HG02623 (cell line): Measurements from ENCODE around the gene PTDSS2.
"Not testable (repeated sequence)": the region's sequence is repeated elsewhere in the genome, so short reads cannot be mapped to it uniquely, and the experiment has no call there.

Experiments
- ATAC-seq: cut with Tn5 transposase; IDR thresholded peaks from one replicate; pipeline ENCODE4 v1.9.1; 2021; ENCODE audit warnings: moderate library complexity; ENCODE audit not compliant: unreplicated experiment

The PTDSS2 gene

GRCh38 chr11:431921-432320 is 18.2 kb upstream of the PTDSS2 start:
- ATAC-seq: no peak

GRCh38 chr11:432501-433100 is 17.5 kb upstream of the PTDSS2 start:
- ATAC-seq: no peak

DNA sequence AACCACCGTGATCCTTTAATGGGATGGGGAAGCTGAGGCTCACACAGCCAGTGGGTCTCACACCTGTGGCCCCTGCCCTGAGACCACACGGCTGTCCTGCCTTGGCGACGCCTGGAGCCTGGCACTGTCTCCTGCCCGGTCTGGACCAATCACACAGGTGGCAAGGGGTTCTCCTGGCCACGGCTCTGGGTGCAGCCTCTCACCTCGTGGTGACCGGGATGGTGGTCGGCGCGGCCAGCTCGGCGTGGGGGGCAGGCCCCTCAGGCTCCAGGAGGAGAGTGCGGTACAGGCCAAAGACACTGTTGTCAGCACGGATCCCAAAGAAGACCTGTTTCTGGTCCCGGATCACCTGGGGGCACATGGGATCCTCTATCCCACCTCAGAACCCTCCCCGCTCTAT is 17.0 kb upstream of the PTDSS2 start:
- ATAC-seq: no peak

GRCh38 chr11:433641-434040 is 16.4 kb upstream of the PTDSS2 start:
- no peak for ATAC-seq

GRCh38 chr11:434496-434895 is 15.6 kb upstream of the PTDSS2 start:
- no peak for ATAC-seq

DNA sequence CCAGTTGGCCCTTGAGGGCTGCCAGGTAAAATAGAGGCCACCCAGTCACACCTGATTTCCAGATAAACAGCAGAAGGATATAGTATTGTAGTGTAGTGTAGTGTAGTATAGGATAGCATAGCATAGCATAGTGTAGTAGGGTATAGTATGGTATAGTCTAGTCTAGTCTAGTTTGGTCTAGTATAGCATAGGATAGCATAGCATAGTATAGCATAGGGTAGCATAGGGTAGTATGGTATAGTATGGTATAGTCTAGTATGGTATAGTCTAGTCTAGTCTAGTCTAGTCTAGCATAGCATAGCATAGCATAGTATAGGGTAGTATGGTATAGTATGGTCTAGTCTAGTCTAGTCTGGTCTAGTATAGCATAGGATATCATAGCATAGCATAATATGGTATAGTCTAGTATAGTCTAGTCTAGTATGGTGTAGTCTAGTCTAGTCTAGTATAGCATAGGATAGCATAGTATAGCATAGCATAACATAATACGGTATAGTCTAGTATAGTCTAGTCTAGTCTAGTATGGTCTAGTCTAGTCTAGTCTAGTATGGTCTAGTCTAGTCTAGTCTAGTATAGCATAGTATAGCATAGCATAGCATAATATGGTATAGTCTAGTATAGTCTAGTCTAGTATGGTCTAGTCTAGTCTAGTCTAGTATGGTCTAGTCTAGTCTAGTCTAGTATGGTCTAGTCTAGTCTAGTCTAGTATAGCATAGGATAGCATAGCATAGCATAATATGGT is 14.9 kb upstream of the PTDSS2 start:
- ATAC-seq: not testable (repeated sequence)

GRCh38 chr11:437228-437870 is 12.7 kb upstream of the PTDSS2 start:
- no peak for ATAC-seq

GRCh38 chr11:438101-438844 is 11.8 kb upstream of the PTDSS2 start:
- no peak for ATAC-seq

GRCh38 chr11:439315-440064 is 10.6 kb upstream of the PTDSS2 start:
- ATAC-seq: no peak

DNA sequence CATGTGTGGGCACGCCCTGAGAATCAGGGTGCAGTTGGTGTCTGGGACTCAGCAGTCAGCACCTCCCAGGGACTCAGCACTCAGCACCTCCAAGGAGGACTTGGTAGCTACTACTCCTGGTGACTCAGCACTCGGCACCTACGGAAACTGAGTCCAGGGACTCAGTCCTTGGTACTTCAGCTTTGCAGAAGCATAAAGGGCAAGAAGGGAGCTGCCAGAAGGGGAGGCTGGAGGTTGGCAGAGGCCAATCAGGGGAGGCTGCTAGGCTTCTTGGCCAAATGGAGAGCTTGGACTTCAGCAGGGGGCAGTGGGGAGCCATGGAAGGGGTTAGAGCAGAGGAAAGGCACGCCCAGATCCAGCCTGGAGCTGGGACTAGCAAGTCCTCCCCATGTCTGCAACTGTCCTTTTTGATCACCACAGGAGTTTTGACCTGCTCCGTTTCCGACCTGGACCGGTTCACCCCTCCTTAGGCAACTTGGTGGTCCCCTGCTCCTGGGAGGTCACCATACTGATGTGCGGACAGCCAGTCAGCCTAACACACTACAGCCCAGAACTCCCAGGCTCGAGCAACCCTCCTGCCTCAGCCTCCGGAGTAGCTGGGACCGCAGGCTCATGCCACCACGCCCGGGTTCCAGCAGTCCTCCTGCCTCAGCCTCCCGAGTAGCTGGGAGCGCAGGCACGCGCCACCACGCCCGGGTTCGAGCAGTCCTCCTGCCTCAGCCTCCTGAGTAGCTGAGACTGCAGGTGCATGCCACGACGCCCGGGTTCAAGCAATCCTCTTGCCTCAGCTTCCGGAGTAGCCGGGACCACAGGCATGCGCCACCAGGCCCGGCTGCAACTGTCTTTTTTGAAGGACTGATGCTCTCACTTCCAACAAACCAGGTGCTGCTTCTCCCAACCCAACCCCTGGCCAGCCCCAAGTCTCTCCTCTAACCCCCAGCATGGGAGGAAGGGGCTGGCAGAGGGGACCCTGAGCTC is 9.7 kb upstream of the PTDSS2 start:
- no peak for ATAC-seq

- no peak for ATAC-seq
Measured at GRCh38 chr11:441043-441417, 9.0 kb upstream of the PTDSS2 start.

GRCh38 chr11:441418-442274 is 8.4 kb upstream of the PTDSS2 start, which contains the start of gene ANO9:
Gene ANO9 (minus strand): TSS chr11:442011. CDS start chr11:441926, 85 bp downstream.
- peak; percentile 48 for ATAC-seq

GRCh38 chr11:442611-443081 is 7.4 kb upstream of the PTDSS2 start:
- no peak for ATAC-seq

DNA sequence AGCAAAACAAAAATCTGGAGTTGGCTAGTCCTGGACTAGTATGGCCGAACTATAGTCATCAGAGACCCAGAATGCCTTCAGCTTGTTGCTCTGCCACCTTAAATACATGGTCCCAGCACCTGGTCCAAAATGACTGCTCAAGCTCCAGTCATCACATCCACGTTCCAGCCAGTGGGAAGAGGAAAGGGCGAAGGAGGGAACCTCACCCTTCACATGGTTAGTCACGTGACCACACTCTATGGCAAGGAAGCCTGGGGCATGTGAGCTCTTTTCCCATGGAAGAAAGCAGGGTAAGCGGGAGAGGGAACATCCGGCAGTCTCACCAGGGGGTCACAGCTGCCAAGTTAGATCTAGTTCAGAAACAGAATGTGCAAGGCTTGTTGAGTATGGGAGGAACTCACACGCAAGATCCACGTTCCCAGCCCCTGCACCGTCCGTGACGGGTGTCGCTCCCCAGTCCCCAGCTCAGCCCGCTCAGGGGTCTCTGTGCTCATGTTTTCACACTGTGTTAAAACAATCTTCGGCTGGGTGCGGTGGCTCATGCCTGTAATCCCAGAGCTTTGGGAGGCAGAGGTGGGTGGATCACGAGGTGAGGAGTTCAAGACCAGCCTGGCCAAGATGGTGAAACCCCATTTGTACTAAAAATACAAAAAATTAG is 6.4 kb upstream of the PTDSS2 start:
- ATAC-seq: no peak

DNA sequence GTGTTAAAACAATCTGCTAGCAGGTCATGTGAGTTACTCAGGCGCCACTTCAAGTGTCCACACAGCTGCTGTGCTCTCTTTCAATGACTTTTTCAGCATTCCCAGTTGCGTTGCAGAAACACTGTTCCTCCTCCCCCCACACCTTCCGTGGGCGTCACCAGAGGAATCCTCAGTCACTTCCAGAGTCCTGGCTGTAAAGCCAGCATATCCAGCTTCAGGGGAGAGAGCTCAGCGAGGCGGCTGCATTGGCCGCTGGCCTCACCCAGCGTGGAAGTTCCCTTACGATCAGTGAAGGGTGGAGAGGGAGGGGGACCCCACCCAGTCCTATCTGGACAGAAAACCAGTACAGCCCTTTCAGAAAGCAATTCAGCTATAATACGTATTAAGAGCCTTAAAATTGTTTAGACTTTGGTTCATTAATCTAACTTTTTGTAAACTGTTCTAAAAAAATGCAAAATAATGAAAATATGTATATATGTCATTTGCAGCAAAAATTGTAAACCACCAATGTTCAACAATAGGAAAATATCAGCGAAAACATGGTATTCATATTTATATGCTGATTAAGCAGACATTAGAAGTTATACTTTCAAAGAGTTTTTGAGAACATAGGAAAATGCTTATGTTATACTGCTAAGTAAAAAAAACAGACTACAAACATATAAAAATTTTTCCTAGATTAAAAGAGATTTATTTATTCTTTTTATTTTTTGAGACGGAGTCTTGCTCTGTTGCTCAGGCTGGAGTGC is 5.5 kb upstream of the PTDSS2 start:
- no peak for ATAC-seq

GRCh38 chr11:445765-446588 is 4.1 kb upstream of the PTDSS2 start:
- ATAC-seq: no peak
